Measurements from ENCODE around the gene CD80.

Gene CD80

GRCh38 chr3:119592861-119593260 lies 33.4 kb upstream of the CD80 start:
- Histone ChIP-seq H3K4me1 (no peaks in the 10 kb centered on the region), H3K27me3 (ENCODE audit: low read depth) (no peaks in the 10 kb centered on the region), H3K9me3 (no peaks in the 10 kb centered on the region; the same call in 1 of the 2 replicates), H3K4me3 (no peak overlapping the region), H3K36me3 (replicated peaks) (no peaks in the 10 kb centered on the region)
- no peak for DNase-seq (ENCODE audit: low spot score in 2 of 2)
- in situ Hi-C loops (cut with MboI; ENCODE audit: low sequenced_read_pairs) = no loop called here

- no peaks in the 10 kb centered on the region for H3K36me3 ChIP-seq (replicated peaks)
- in situ Hi-C loops (cut with MboI; ENCODE audit: low sequenced_read_pairs) = no loop called here
- no peaks in the 10 kb centered on the region; the same call in 1 of the 2 replicates for H3K9me3 ChIP-seq
- no peak overlapping the region for H3K4me3 ChIP-seq
- H3K27me3 ChIP-seq (ENCODE audit: low read depth) = no peaks in the 10 kb centered on the region
- H3K4me1 ChIP-seq = no peaks in the 10 kb centered on the region
- DNase-seq (ENCODE audit: low spot score in 2 of 2) = no peak
Observed at GRCh38 chr3:119590706-119591105, 31.3 kb upstream of the CD80 start.

- Histone ChIP-seq H3K36me3 (replicated peaks) (no peaks in the 10 kb centered on the region), H3K27me3 (ENCODE audit: low read depth) (no peaks in the 10 kb centered on the region), H3K4me3 (no peak overlapping the region), H3K9me3 (no peaks in the 10 kb centered on the region; the same call in 1 of the 2 replicates), H3K4me1 (no peaks in the 10 kb centered on the region)
- no peak for DNase-seq (ENCODE audit: low spot score in 2 of 2)
- in situ Hi-C loops (cut with MboI; ENCODE audit: low sequenced_read_pairs) = no loop called here
Observed at GRCh38 chr3:119589102-119589773, 29.8 kb upstream of the CD80 start.

GRCh38 chr3:119588112-119588511 lies 28.7 kb upstream of the CD80 start:
- no peaks in the 10 kb centered on the region for H3K27me3 ChIP-seq (ENCODE audit: low read depth)
- no peak overlapping the region for H3K4me3 ChIP-seq
- H3K36me3 ChIP-seq (replicated peaks) = no peaks in the 10 kb centered on the region
- DNase-seq (ENCODE audit: low spot score in 2 of 2) = no peak
- H3K9me3 ChIP-seq = no peaks in the 10 kb centered on the region; the same call in 1 of the 2 replicates
- in situ Hi-C loops (cut with MboI; ENCODE audit: low sequenced_read_pairs) = no loop called here
- no peaks in the 10 kb centered on the region for H3K4me1 ChIP-seq

- no peak for DNase-seq (ENCODE audit: low spot score in 2 of 2)
- in situ Hi-C loops (cut with MboI; ENCODE audit: low sequenced_read_pairs) = no loop called here
Observed at GRCh38 chr3:119586733-119587172, 27.3 kb upstream of the CD80 start.

GRCh38 chr3:119585856-119586570 lies 26.6 kb upstream of the CD80 start:
- Histone ChIP-seq H3K4me3 (no peak overlapping the region), H3K4me1 (no peaks in the 10 kb centered on the region; the same call in 1 of the 2 replicates), H3K36me3 (replicated peaks) (no peaks in the 10 kb centered on the region), H3K27me3 (ENCODE audit: low read depth) (no peaks in the 10 kb centered on the region), H3K9me3 (no peaks in the 10 kb centered on the region; the same call in 1 of the 2 replicates)
- in situ Hi-C loops (cut with MboI; ENCODE audit: low sequenced_read_pairs) = no loop called here
- DNase-seq (ENCODE audit: low spot score in 2 of 2) = no peak

More at GRCh38 chr3:119586733-119587172, 27.3 kb upstream of the CD80 start:
- no peaks in the 10 kb centered on the region for H3K27me3 ChIP-seq (ENCODE audit: low read depth)
- H3K9me3 ChIP-seq = no peaks in the 10 kb centered on the region; the same call in 1 of the 2 replicates
- H3K4me1 ChIP-seq = no peaks in the 10 kb centered on the region
- no peaks in the 10 kb centered on the region for H3K36me3 ChIP-seq (replicated peaks)
- no peak overlapping the region for H3K4me3 ChIP-seq

- Histone ChIP-seq H3K4me1 (peaks cover 3% of the 10 kb centered on the region), H3K9me3 (no peaks in the 10 kb centered on the region), H3K27me3 (ENCODE audit: low read depth) (no peaks in the 10 kb centered on the region), H3K36me3 (replicated peaks) (no peaks in the 10 kb centered on the region; the same call in 1 of the 2 replicates), H3K4me3 (no peak overlapping the region)
- DNase-seq (ENCODE audit: low spot score in 2 of 2) = no peak
- in situ Hi-C loops (cut with MboI; ENCODE audit: low sequenced_read_pairs) = no loop called here
Observed at GRCh38 chr3:119585208-119585607, 25.8 kb upstream of the CD80 start.

- Histone ChIP-seq H3K4me1 (peaks cover 14% of the 10 kb centered on the region), H3K27me3 (ENCODE audit: low read depth) (no peaks in the 10 kb centered on the region), H3K9me3 (no peaks in the 10 kb centered on the region), H3K4me3 (no peak overlapping the region), H3K36me3 (replicated peaks) (no peaks in the 10 kb centered on the region; the same call in 1 of the 2 replicates)
- in situ Hi-C loops (cut with MboI; ENCODE audit: low sequenced_read_pairs) = no loop called here
- DNase-seq (ENCODE audit: low spot score in 2 of 2) = no peak
Observed at GRCh38 chr3:119582178-119582577, 22.8 kb upstream of the CD80 start.

GRCh38 chr3:119580067-119580760 lies 20.8 kb upstream of the CD80 start:
- Histone ChIP-seq H3K4me3 (peak overlapping the region; percentile 28), H3K4me1 (peaks cover 14% of the 10 kb centered on the region), H3K27me3 (ENCODE audit: low read depth) (no peaks in the 10 kb centered on the region), H3K9me3 (no peaks in the 10 kb centered on the region), H3K36me3 (replicated peaks) (no peaks in the 10 kb centered on the region; the same call in 1 of the 2 replicates)
- in situ Hi-C loops (cut with MboI; ENCODE audit: low sequenced_read_pairs) = no loop called here
- DNase-seq (ENCODE audit: low spot score in 2 of 2) = peak; percentile 47 to 57

GRCh38 chr3:119579366-119580066 lies 20.1 kb upstream of the CD80 start, which contains the start of gene ADPRH:
TSS of gene ADPRH (plus strand) at chr3:119579492. CDS start at chr3:119582170, 2,678 bp downstream.
- H3K9me3 ChIP-seq = no peaks in the 10 kb centered on the region
- H3K4me3 ChIP-seq = peak within 1 kb of the TSS; percentile 28
- in situ Hi-C loops (cut with MboI; ENCODE audit: low sequenced_read_pairs) = no loop called here
- no peaks in the 10 kb centered on the region; the same call in 1 of the 2 replicates for H3K36me3 ChIP-seq (replicated peaks)
- peaks cover 14% of the 10 kb centered on the region for H3K4me1 ChIP-seq
- H3K27me3 ChIP-seq (ENCODE audit: low read depth) = no peaks in the 10 kb centered on the region
- peak; percentile 28 to 80 for DNase-seq (ENCODE audit: low spot score in 2 of 2)

GRCh38 chr3:119575507-119575906 lies 16.1 kb upstream of the CD80 start:
- Histone ChIP-seq H3K9me3 (no peaks in the 10 kb centered on the region), H3K4me3 (no peak overlapping the region), H3K4me1 (peaks cover 13% of the 10 kb centered on the region), H3K36me3 (replicated peaks) (no peaks in the 10 kb centered on the region; the same call in 1 of the 2 replicates), H3K27me3 (ENCODE audit: low read depth) (no peaks in the 10 kb centered on the region)
- no peak for DNase-seq (ENCODE audit: low spot score in 2 of 2)
- in situ Hi-C loops (cut with MboI; ENCODE audit: low sequenced_read_pairs) = no loop called here

- no peaks in the 10 kb centered on the region for H3K9me3 ChIP-seq
- no peak for DNase-seq (ENCODE audit: low spot score in 2 of 2)
- H3K27me3 ChIP-seq (ENCODE audit: low read depth) = no peaks in the 10 kb centered on the region; the same call in 1 of the 2 replicates
- no peaks in the 10 kb centered on the region for H3K4me1 ChIP-seq
- no peak overlapping the region for H3K4me3 ChIP-seq
- in situ Hi-C loops (cut with MboI; ENCODE audit: low sequenced_read_pairs) = no loop called here
- no peaks in the 10 kb centered on the region for H3K36me3 ChIP-seq (replicated peaks)
Observed at GRCh38 chr3:119571688-119572087, 12.3 kb upstream of the CD80 start.

GRCh38 chr3:119571230-119571629 lies 11.8 kb upstream of the CD80 start:
- H3K4me1 ChIP-seq = no peaks in the 10 kb centered on the region
- no peak for DNase-seq (ENCODE audit: low spot score in 2 of 2)
- H3K36me3 ChIP-seq (replicated peaks) = no peaks in the 10 kb centered on the region
- H3K4me3 ChIP-seq = no peak overlapping the region
- peaks cover 2% of the 10 kb centered on the region; the same call in 1 of the 2 replicates for H3K27me3 ChIP-seq (ENCODE audit: low read depth)
- in situ Hi-C loops (cut with MboI; ENCODE audit: low sequenced_read_pairs) = no loop called here
- no peaks in the 10 kb centered on the region for H3K9me3 ChIP-seq

Measured in HAP-1 (cell line).